NCI-H187 treated with DMSO at 0.1 percent for 48 hours (cell line): Measurements from ENCODE around the gene SOX30.
A peak's percentile ranks its signal among the peaks of the same experiment; 100 is the strongest.

ENCODE experiments used
- DNase-seq: peaks from one replicate; lab custom pipeline; 2025; lab: John Stamatoyannopoulos, UW

The SOX30 gene

DNA sequence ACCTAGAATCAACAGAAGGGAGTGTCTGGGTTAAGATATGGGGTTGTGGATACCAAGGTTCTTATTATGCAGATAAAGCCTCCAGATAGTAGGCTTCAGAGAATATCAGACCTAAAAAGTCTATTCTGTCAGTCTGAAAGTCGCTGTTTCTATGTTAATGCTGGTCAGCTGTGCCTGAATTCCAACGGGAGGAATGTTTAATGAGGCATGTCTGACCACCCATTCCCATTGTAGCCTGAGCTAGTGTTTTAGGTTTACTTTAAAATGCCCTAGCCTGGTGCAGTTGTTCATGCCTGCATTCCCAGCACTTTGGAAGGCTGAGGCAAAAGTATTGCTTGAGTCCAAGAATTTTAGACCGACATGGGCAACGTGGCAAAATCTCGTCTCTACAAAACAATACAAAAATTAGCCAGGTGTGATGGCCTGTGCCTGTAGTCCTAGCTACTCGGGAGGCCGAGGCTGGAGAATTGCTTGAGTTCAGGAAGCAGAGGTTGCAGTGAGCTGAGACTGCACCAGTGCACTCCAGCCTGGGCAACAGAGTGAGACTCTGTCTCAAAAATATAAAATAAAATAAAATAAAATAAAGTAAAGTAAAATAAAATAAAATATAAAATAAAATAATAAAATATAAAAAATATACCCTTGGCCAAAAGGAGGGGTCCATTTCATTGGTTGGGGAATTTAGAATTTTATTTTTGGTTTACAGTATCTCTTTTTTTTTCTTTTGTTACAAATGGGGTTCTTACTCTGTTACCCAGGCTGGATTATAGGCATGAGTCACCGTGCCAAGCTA is 7.8 kb upstream of the SOX30 start:
- DNase-seq, result no peak

DNA sequence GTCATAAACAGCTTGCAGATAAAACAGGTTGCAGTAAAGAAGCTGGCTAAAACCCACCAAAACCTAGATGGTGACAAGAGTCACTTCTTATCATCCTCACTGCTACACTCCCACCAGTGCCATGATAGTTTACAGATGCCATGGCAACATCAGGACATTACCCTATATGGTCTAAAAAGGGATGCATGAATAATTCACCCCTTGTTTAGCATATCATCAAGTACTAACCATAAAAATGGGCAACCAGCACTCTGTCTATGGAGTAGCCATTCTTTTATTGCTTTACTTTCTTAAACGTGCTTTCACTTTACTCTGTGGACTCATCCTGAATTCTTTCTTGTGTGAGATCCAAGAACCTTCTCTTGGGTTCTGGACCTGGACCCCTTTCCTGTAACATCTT is 6.7 kb upstream of the SOX30 start:
- DNase-seq, result no peak

DNA sequence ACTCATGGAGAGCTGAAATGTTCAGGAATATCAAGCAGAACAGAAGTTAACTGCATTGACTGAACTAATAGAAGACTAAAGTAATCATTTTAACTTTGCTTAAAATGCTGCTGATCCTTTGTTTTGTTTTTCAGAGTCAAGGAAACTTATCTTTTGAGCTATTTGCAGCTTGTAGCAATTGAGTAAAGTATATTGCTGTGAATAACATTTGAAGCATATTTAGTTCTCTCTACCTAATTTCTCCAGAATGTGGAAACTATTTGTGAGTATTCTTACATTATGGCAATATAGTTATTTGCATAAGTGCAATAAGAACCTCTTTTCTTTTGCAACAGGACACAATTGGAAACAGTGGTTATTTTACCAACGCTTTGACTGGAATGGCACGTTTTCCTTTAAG is 5.3 kb upstream of the SOX30 start:
- no peak for DNase-seq

DNA sequence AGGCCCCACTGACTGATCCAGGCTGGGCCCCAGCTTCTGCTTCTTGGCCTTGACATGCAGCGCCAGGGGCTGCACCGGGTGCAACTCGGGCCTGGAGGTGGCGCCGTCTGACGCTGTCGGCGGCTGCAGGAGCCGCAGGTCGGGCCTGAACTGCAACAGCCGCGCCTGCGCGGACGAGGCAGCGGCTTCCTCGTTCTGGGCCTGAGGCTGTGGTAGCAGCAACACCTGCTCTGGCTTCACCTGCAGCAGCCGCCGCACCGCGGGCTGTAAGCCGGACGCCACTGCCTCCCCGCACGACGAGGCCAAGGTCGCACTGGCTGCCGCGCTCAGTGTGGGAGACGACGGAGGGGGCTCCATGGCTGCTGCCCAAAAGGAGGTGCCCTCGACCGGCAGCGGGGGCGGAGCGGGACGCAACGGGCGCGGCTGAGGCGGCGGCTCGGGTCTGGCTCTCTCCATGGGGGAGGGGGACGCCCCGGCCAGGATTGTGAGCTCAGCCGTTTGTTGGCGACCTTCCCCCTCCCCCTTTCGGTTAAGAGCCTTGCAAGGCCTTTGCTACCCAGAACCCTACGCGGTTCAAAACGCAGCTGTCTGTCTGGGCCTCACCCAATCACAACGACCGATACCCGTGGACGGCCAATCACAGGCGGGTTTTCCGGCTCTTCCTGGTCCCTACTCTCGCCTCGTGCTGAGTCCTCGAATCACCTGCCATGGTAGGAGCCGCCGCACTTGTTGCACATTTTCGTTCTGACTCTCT is 438 bp downstream of the SOX30 start:
- no peak for DNase-seq

DNA sequence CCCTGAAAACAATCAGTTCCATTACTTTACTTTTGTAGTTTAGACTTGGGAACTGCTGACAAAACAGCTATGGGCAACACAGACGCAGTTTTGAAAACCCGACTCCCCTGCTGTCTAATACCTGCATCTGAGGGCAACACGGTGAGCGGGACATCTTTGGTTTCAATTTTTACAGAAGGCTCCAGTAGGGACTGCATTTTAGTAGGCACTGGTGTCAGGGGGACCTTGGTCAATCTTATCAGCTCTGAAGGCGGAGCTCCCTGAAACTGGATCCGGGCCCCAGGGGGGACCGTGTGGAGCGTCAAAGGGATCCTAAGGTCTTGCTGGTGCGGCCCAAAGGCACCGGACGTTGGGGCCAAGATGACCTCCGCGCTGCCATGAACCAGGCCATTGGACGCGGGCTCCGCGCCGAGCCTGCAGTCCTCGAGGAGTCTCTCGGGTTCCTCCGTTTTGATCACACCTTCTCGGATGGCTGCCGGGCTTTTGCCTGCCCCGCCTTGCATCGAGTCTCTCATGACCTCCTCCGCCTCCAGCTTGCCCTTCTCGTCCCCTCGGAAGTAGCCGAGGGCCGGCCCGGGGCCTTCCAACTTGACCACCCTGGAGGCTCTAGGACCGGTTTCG is 1.1 kb downstream of the SOX30 start:
- DNase-seq, result no peak

DNA sequence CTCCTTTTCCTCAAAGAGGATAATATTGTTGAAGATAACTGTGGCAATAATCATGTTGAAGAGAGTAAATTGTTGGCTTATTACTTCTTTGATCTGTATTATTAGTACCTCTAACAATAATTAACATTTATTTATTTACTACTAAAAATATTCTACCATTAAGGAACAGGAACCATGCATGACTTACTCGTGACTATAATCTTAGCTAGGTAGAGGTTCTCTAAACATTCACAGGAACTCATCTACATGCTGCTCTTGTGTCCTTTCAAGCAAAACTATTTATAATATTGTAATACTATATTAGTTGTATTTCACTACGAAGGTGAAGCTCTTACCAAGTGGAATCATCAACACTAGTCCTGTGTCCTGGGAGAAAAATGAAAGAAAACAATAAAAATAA is 3.1 kb downstream of the SOX30 start:
- DNase-seq, result no peak

DNA sequence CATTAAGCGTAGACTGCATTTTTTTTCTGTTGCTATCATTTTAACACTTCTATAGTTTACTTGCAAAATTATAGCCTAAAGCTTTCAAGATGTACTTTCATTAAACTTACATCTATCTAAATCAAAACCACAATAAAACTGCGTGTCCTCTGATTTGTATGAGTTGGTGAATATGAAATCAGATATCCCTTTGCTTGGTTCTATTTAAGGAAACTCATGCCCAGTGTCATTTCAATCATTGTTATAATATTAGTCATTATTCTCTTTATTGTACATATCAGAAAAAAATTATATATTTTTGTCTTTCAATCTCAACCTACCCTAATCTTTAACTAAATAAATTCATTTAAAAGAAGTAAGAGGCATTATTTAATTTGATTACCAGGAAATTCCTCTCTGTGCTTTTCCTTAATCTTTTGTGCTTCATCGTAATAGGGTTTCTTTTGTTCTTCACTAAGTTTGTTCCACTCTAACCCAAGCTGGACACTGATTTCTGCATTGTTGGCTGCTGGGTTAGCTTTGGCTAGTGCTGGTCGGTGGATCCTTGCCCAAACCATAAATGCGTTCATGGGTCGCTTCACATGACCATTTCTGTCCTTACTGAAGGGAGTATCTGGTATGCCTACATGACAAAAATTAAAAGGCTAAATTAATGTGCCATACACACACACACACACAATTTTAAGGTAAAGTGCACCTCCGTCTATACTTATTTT is 3.8 kb downstream of the SOX30 start:
- DNase-seq, result no peak

DNA sequence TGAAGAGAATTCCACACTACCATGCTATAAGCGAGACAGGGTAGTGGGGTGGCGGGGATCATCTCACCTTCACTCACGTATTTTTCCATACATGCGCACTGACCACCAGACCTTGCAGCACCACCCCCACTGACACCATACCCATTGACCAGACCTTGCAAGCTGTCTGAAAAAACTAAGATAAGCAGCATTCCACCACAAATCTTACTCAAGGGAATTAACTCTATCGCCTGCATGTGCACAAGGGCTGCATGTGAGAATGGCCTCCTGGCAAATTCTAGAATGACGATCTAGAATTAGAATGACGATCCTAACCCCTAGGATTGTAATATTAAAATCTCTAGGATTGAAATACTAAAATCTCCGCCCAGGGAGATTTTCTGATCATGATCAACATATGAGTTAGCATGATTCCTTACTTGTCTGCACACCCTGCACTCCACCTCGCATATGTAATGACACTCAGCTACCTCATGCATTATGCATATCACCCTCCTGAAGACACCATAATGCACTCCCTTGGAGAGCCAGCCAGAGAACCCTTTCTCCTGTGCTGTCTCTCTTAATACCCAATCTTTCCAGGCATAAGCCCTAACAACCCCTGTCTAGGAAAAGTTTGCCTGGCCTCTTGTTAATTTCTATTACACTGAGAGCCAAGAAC is 11.7 kb downstream of the SOX30 start:
- no peak for DNase-seq

DNA sequence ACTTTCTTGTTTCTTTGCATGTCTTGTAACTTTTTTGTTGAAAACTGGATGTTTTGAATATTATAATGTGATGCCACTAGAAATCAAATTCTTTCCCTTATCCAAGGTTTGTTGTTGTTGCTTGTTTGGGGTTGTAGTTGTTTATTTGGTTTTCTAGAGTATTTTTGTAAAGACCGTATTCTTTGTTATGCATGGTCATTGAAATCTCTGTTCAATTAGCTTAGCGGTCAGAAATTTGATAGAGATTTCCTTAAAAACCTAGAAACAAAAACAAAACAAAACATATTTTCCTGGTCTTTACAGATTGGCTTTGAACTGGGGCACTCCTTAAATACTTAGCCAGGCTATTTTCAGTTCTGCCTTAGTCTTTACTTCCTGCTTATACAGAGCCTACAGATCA is 21.9 kb downstream of the SOX30 start:
- DNase-seq, result no peak

DNA sequence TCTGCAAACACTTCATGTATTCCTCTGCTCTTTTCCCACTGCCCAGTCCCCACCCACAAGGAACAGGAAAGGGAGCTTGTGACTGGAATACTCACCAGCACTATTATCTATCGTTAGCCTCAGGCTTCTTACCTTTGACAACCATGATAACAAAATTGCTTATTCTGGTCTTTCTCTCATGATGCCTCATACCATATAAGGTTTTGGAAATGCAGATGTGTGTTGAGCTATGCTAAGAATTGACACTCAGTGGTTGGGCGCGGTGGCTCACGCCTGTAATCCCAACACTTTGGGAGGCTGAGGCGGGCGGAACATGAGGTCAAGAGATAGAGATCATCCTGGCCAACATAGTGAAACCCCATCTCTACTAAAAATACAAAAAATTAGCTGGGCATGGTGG is 25.4 kb downstream of the SOX30 start:
- no peak for DNase-seq

DNA sequence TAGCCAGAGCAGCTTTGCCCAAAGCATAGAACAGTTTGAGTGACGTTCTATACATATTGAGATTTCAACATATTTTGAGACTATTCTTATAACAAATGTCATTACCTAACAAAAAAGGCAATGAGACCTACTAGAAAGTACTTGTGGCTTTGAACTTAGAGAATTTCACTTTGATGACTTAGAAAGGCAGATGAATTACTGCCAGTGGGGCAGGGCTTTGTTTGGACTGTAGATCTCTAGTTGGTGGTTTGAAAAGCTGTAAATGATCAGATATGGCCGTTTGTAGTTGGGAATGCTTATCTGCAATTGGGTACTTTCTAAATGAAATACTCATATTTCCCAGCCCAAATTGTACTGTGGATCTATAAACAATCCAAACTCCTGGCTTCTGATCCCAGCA is 28.1 kb downstream of the SOX30 start:
- no peak for DNase-seq

DNA sequence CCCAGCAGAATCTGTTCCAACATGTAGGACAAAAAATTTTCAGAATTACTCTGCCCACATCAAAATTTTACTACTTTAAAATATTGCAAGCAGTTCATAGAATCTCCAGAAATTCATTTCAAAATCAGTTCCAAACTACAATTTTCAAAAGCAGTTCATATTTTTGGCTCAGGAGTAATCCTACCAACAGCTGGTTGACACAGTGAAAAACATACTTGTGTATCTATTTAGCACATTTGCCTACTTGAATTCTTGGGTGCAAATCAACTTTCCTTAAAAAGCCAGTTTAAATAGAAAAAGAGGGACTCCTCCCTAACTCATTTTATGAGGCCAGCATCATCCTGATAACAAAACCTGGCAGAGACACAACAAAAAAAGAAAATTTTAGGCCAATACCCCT is 31.5 kb downstream of the SOX30 start:
- DNase-seq, result no peak

DNA sequence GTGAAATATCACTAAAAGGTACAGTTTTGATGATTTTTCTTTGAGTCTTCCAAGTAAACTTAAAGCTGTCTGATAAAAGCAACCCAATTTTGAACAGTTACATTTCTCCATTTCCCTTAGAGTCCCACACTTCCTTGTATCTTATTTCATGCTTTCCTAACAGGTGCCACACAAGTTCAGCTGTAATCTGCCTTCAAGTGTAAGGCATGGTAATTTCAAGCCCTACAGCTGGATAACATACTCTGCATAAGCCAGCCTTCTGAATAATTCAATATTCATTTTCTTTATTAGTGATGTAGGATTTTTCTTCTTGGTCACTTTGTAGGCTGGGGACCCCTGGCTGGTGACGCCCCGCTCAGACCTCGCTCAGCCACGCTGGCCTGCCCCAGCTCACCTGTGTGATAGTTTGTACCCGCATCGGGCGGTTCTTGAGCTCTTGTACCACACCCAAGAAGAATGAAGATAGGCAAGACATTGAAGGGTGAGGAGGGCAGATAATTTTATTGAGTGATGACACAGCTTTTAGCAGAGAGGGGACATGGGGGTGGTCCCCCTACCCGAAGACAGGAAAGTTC is 34.0 kb downstream of the SOX30 start:
- DNase-seq, result no peak

DNA sequence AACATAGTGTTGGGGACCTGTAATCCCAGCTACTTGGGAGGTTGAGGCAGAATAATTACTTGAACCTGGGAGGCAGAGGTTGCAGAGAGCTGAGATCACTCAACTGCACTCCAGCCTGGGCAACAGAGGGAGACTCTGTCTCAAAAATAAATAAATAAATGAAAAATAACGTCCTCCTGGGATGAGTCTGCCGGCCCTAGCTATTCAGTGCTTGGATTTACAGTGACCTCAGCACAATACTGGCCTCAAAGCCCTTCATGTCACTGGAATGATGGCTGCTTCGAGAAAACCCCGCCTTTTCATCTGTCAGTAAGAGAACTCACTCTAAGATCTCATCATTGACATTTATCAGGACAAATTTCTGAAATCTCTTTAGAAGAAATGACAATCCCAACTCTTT is 35.5 kb downstream of the SOX30 start:
- DNase-seq, result no peak

DNA sequence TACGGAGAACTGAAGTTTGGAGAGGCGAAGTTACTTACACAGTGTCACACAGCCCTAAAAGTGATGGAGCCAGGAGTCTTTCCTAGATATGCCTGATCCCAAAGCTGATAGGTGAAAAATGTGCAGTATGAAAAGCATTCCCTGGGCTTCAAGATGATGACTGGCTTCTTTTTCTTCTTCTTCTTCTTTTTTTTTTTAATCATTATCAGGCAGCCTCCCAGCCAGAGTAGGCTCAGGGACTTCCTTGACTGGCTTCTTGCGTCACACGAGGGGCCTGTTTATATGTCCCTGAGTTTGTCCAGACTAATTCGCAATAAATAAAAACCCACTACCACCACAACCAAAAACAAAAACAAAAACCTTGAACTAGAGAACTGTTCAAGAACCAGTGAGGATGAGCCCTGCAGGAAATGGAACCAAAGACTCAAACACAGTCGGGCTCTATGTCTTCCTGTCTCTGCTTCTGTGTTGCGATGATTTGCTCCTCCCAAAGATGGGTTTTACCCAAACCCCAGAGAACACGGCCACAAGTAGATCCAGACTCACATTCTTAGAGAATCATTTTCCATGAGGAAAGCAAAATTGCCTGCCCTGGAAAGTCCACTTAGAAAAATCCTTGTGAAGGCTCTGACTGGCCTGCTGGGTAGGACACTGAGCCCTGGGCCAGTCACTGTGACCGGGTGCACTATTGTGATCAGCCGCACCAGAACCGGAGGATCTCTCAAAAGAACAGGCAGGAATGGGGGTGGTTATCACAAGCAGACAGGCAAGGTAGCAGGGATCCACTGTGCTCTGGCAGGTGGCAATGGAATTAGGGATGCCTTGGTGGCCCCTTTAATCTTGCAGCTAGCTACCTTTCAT is 38.6 kb downstream of the SOX30 start:
- DNase-seq, result no peak

DNA sequence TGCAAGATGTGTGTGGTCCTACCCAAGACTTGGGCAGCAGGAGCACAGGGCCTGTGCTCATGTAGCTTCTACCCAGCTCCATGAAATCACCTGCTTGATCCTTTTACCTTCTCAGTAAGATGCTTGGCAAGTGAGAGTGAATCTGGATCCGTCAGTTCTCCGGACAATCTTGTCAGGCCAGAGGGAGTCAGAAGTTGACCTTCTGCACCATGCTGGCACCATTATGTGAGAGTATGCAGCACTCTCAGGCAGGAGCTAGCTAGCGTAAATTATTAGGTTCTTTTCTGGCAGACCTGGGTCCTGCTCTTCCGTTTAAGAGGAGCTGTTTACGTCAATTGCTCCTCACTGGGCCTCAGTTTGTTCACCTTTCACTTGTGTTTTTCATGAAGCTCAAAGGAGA is 39.7 kb downstream of the SOX30 start:
- no peak for DNase-seq

DNA sequence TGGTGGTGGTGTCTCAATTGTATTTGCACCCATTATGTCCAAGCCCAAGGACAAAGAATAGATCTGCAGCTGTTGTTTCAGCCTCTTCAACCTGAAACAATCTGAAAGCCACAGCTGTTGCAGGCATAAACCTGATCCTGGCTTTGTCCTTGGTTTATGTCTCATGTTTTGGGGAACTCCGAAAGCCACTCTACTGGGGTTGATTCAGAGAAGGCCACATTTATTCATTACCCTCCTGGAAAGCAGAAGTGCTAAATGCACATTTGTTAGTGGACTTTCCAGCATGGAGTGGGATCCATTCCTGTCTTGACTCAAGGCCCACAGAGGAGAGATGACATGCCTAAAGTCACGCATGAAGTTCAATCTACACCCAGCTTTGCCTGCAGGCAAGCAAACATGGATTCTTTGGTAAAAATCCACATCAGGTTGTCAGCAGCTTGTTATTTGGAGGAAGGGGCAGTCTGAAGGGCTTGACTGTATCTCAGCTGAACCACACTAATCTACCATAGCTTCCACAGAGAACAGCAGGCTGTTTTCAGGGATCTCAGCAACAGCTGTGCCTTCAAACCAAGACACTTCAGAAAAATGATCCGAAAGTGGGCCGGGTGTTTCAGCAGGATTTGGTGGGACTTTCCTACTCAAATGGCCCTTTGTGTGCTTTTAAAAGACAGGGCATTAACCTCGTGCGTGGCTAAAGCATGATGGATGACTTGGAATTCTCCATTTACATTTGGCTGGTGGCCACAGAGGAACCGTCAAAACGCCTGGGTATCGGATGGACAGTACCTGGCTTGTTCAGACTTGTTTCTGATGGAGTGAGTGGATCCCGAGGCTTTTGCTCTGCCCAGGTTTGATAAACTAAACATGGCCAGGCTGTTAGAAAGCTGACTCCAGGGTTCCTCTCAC is 40.4 kb downstream of the SOX30 start:
- DNase-seq, result peak; percentile 78

DNA sequence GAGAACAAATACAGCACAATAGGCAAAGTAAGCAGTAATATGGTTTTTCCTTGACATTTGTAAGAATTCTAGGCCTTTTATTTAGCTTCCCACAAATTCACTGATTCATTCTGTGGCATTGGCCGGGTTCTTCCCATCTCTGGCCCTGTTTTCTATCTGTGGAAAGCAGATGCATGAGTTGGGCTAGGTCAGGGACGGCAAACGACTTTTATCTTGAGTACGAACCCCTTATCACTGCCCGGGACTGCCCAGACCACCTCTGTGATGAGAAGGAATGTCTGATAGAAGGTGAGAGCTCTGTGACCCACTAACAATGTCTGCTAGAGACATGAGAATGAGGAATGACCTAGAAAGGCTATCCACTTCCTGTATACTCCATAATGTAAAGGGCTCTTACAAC is 41.2 kb downstream of the SOX30 start:
- no peak for DNase-seq

DNA sequence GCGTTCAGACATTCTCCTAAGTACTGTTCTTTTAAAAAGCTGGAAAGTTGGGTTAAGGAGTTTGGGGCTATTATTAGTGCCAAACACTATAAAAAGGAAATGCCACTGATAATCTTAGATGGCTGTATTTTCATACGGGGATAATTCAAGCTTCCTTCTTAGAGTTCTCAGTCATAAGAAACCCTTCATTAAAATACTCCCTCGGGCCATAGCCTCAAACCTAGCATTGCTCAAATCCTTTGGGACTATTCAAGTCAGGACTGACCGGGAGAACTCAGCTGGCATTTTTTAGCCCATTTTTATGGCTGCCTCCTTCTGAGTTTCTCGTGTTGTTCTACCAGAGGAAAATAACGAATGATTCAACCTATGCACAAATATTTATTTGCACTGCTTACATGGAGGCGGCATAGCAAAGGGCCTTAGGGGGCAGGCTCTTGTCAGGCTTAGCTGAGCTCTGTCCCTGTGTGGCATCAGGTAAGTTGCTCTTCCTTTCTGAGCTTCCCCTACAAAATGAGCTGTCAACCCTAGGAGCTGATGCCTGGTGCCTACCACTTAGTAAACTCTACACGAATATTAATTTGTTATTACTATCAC is 43.2 kb downstream of the SOX30 start:
- DNase-seq, result no peak
